H9 (cell line): ENCODE results near the gene CD207. TPM values are rescaled to one million over a fixed set of nuclear protein-coding genes. Genes with fewer than 3 reads are reported as not detected.

Experiments used
- DNase-seq: peaks from one replicate; pipeline ENCODE4 v3.0.0-alpha.2; 2017
- H2AFZ ChIP-seq: one replicate; pipeline ENCODE4 v1.6.1; 2013; ENCODE audit warnings: mild to moderate bottlenecking, low read length, control low read depth, moderate library complexity
- H2AK5ac ChIP-seq: 2 replicates; pipeline ENCODE4 v1.6.1; 2013; ENCODE audit warnings: low read length, control low read depth, mixed read lengths; ENCODE audit not compliant: insufficient read length
- H2BK120ac ChIP-seq: one replicate; pipeline ENCODE4 v1.6.1; 2013; ENCODE audit warnings: low read depth, mild to moderate bottlenecking, low read length, control low read depth, inconsistent platforms; ENCODE audit not compliant: poor library complexity, severe bottlenecking
- H2BK12ac ChIP-seq: 2 replicates; pipeline ENCODE4 v1.6.1; 2013; ENCODE audit warnings: low read length, control low read depth, mixed read lengths, low read depth; ENCODE audit not compliant: insufficient read length
- H2BK15ac ChIP-seq: 2 replicates; pipeline ENCODE4 v1.6.1; 2013; ENCODE audit warnings: low read depth, low read length, control low read depth
- H2BK20ac ChIP-seq: one replicate; pipeline ENCODE4 v1.6.1; 2013; ENCODE audit warnings: low read depth, mild to moderate bottlenecking, low read length, control low read depth, inconsistent platforms; ENCODE audit not compliant: poor library complexity, severe bottlenecking
- H2BK5ac ChIP-seq: 2 replicates; pipeline ENCODE4 v1.6.1; 2013; ENCODE audit warnings: low read length, control low read depth, mixed read lengths; ENCODE audit not compliant: insufficient read length
- H3K14ac ChIP-seq: 2 replicates; pipeline ENCODE4 v1.6.1; 2013; ENCODE audit warnings: low read length, control low read depth; ENCODE audit not compliant: insufficient read depth
- H3K18ac ChIP-seq: 2 replicates; pipeline ENCODE4 v1.6.1; 2013; ENCODE audit warnings: low read depth, mild to moderate bottlenecking, mixed read lengths, low read length, control low read depth; ENCODE audit not compliant: insufficient read length
- H3K23ac ChIP-seq: 2 replicates; pipeline ENCODE4 v1.6.1; 2013; ENCODE audit warnings: low read length, control low read depth, mixed read lengths, low read depth; ENCODE audit not compliant: insufficient read length
- H3K23me2 ChIP-seq: 2 replicates; pipeline ENCODE4 v1.6.1; 2013; ENCODE audit warnings: low read depth, mild to moderate bottlenecking, mixed read lengths, low read length, control low read depth; ENCODE audit not compliant: insufficient read length, poor library complexity, severe bottlenecking
- H3K27ac ChIP-seq: 2 replicates; pipeline ENCODE4 v1.5.1; 2013; ENCODE audit warnings: low read length, control low read depth, mixed read lengths, low read depth; ENCODE audit not compliant: insufficient read length
- H3K27me3 ChIP-seq: 2 replicates; pipeline ENCODE4 v1.6.1; 2013; ENCODE audit warnings: low read length, control low read depth, inconsistent platforms; ENCODE audit not compliant: insufficient read depth
- H3K4ac ChIP-seq: 2 replicates; pipeline ENCODE4 v1.6.1; 2013; ENCODE audit warnings: low read depth, mild to moderate bottlenecking, control low read depth, inconsistent platforms, low read length, moderate library complexity
- H3K4me1 ChIP-seq: 2 replicates; pipeline ENCODE4 v1.6.1; 2013; ENCODE audit warnings: low read length, control low read depth, inconsistent platforms; ENCODE audit not compliant: insufficient read depth
- H3K4me2 ChIP-seq: 2 replicates; pipeline ENCODE4 v1.6.1; 2013; ENCODE audit warnings: low read length, control low read depth, mixed read lengths; ENCODE audit not compliant: insufficient read length, insufficient read depth
- H3K56ac ChIP-seq: 2 replicates; pipeline ENCODE4 v1.6.1; 2013; ENCODE audit warnings: low read depth, mild to moderate bottlenecking, mixed read lengths, low read length, control low read depth; ENCODE audit not compliant: insufficient read length
- H3K79me1 ChIP-seq: 2 replicates; pipeline ENCODE4 v1.6.1; 2013; ENCODE audit warnings: low read depth, mild to moderate bottlenecking, moderate library complexity, low read length, control low read depth, inconsistent platforms; ENCODE audit not compliant: insufficient read depth, poor library complexity, severe bottlenecking
- H3K79me2 ChIP-seq: 2 replicates; pipeline ENCODE4 v1.6.1; 2013; ENCODE audit warnings: low read length, control low read depth, inconsistent platforms; ENCODE audit not compliant: insufficient read depth
- H3K9ac ChIP-seq: 2 replicates; pipeline ENCODE4 v1.6.1; 2013; ENCODE audit warnings: low read length, control low read depth, mixed read lengths; ENCODE audit not compliant: insufficient read length; ENCODE audit errors: extremely low read depth
- H3K9me3 ChIP-seq: one replicate; pipeline ENCODE4 v1.6.1; 2013; ENCODE audit warnings: low read depth, low read length, inconsistent platforms; ENCODE audit not compliant: control insufficient read depth
- H3T11ph ChIP-seq: one replicate; pipeline ENCODE4 v1.6.1; 2013; ENCODE audit warnings: mild to moderate bottlenecking, low read length, control low read depth, inconsistent platforms
- H4K20me1 ChIP-seq: one replicate; pipeline ENCODE4 v1.6.1; 2013; ENCODE audit not compliant: control insufficient read depth, insufficient read length, insufficient read depth
- H4K5ac ChIP-seq: 2 replicates; pipeline ENCODE4 v1.6.1; 2013; ENCODE audit warnings: low read depth, mild to moderate bottlenecking, mixed read lengths, low read length, control low read depth; ENCODE audit not compliant: insufficient read length
- H4K8ac ChIP-seq: replicated peaks from 2 replicates; pipeline ENCODE4 v1.6.1; 2013; ENCODE audit warnings: low read length, control low read depth, mixed read lengths, low read depth; ENCODE audit not compliant: insufficient read length
- H4K91ac ChIP-seq: 2 replicates; pipeline ENCODE4 v1.6.1; 2013; ENCODE audit warnings: low read depth, mild to moderate bottlenecking, moderate library complexity, mixed read lengths, low read length, control low read depth; ENCODE audit not compliant: insufficient read length
- H3K27ac Mint-ChIP-seq, 3 experiments: 2 replicates in 2 of 3; 3 replicates in 1 of 3; pipeline ENCODE4 v1.8.0; 2020 to 2021; ENCODE audit warnings: mixed read lengths in 3 of 3, mild to moderate bottlenecking in 1 of 3, moderate library complexity in 1 of 3
- H3K27me3 Mint-ChIP-seq: 2 replicates; pipeline ENCODE4 v1.8.0; 2021; ENCODE audit warnings: low read depth, mild to moderate bottlenecking, moderate library complexity, mixed read lengths
- H3K36me3 Mint-ChIP-seq, 3 experiments: 2 replicates in 2 of 3; 3 replicates in 1 of 3; pipeline ENCODE4 v1.8.0; 2020 to 2021; ENCODE audit warnings: low read depth in 3 of 3, mixed read lengths in 3 of 3; ENCODE audit not compliant: insufficient read depth in 1 of 3
- H3K4me1 Mint-ChIP-seq, 2 experiments: 2 replicates each; pipeline ENCODE4 v1.8.0; 2020; ENCODE audit warnings: mixed read lengths in 2 of 2
- H3K4me3 Mint-ChIP-seq, 2 experiments: 2 replicates in 1 of 2; 3 replicates in 1 of 2; pipeline ENCODE4 v1.8.0; 2020 to 2021; ENCODE audit warnings: mild to moderate bottlenecking in 2 of 2, mixed read lengths in 2 of 2, moderate library complexity in 1 of 2
- H3K9me3 Mint-ChIP-seq, 2 experiments: 2 replicates in 1 of 2; 3 replicates in 1 of 2; pipeline ENCODE4 v1.8.0; 2020; ENCODE audit warnings: mild to moderate bottlenecking in 2 of 2, mixed read lengths in 2 of 2, moderate library complexity in 1 of 2
- WGBS: extraction: QIAGEN DNeasy Blood & Tissue Kit; methylation state at CpG from one replicate; pipeline ENCODE4 v1.1.7; 2013; ENCODE audit warnings: missing lambda C conversion rate, low lambda C conversion rate, mixed read lengths; ENCODE audit not compliant: insufficient read length; ENCODE audit errors: extremely low coverage; 5-methylcytosine and 5-hydroxymethylcytosine counted together
- total RNA-seq: library from RNA; stranded (reverse); gene quantifications from 2 replicates; pipeline ENCODE4 v1.2.1, GENCODE V29; 2021
- TF ChIP-seq, protein P1 (sequence below): fragments of 200-600 bp; sonication (generic); conservative IDR thresholded peaks from 3 replicates; pipeline ENCODE4 v1.8.0; 2021; ENCODE audit warnings: antibody characterized with exemption, mild to moderate bottlenecking

The CD207 gene
- total RNA-seq, 1 experiment from 2014 or later = not detected

DNA sequence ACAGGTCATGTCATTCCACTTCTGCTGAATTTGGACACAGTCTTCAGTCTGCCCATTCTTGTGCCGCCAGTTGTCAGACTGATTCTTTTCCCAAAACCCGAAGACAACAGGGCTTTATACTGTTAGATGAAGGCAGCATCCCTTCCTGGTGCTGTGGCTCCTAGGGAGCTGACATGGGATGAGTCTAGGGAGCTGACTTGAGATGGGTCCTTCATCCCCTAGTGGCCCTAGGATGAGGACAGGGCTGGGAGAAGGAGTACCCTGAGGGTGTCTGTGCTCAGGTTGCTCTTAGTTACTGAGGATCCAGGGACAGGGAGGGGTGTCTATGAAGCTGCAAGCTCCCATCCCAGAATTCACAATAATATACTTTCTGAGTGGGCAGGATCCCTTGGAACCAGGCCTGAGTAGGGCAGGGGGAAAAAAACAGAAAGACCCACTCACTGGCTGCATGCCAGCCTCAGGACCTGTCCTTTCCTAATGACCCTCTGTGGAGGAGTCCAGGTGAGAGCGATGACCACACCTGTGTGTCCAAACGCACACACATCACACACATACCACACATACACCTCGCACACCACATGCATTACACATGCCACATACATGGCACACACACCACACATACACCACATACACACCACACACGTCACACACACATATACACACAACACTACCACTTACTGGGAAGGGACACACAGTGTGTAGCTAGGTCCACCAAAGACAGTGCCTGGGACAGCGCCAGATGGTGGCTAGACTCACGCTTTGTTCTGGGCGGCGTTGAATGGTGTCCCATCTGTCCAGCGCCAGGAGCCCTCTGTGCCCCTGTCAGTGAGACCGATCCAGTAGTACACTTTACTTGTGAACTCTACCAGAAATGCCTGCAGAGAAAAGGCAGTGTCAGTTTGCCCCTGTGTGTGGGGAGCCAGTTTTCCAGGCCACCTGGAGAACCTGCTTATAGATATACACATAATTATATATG, 26.3 kb downstream of the CD207 start:
- no peak for DNase-seq
- Histone ChIP-seq H3K14ac (no peak overlapping the region), H3K23me2 (no peaks in the 10 kb centered on the region), H3K79me2 (no peaks in the 10 kb centered on the region), H2AK5ac (no peak overlapping the region), H2BK120ac (no peak overlapping the region), H2BK20ac (no peak overlapping the region), H3K4ac (no peak overlapping the region), H3K4me1 (no peaks in the 10 kb centered on the region), H3K23ac (no peak overlapping the region), H2BK5ac (no peak overlapping the region), H3K9me3 (no peaks in the 10 kb centered on the region), H3K18ac (no peak overlapping the region), H3K9ac (no peak overlapping the region), H3T11ph (no peak overlapping the region), H2BK15ac (no peak overlapping the region), H3K56ac (no peak overlapping the region), H4K5ac (no peak overlapping the region), H4K91ac (no peak overlapping the region), H4K20me1 (no peaks in the 10 kb centered on the region), H4K8ac (no peak overlapping the region), H3K27me3 (no peaks in the 10 kb centered on the region), H2AFZ (no peak overlapping the region), H2BK12ac (no peak overlapping the region), H3K79me1 (no peaks in the 10 kb centered on the region), H3K27ac (no peak overlapping the region), H3K4me2 (no peak overlapping the region)
- no CpG with 5 or more reads among the region's 12 CpGs for whole genome bisulfite sequencing
- no peaks in the 10 kb centered on the region for H3K4me1 Mint-ChIP-seq
- no peak overlapping the region for H3K4me3 Mint-ChIP-seq
- H3K9me3 Mint-ChIP-seq = peaks cover 0 to 3% of the 10 kb centered on the region in 2 experiments; a peak in 3 of 5 replicates
- peaks cover 45% of the 10 kb centered on the region for H3K27me3 Mint-ChIP-seq
- no peak overlapping the region for H3K27ac Mint-ChIP-seq
- no peaks in the 10 kb centered on the region for H3K36me3 Mint-ChIP-seq
- TF ChIP-seq, protein P1, sequence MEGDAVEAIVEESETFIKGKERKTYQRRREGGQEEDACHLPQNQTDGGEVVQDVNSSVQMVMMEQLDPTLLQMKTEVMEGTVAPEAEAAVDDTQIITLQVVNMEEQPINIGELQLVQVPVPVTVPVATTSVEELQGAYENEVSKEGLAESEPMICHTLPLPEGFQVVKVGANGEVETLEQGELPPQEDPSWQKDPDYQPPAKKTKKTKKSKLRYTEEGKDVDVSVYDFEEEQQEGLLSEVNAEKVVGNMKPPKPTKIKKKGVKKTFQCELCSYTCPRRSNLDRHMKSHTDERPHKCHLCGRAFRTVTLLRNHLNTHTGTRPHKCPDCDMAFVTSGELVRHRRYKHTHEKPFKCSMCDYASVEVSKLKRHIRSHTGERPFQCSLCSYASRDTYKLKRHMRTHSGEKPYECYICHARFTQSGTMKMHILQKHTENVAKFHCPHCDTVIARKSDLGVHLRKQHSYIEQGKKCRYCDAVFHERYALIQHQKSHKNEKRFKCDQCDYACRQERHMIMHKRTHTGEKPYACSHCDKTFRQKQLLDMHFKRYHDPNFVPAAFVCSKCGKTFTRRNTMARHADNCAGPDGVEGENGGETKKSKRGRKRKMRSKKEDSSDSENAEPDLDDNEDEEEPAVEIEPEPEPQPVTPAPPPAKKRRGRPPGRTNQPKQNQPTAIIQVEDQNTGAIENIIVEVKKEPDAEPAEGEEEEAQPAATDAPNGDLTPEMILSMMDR = no peak
